ENCODE data around the gene ZNF222.

Gene ZNF222

DNA sequence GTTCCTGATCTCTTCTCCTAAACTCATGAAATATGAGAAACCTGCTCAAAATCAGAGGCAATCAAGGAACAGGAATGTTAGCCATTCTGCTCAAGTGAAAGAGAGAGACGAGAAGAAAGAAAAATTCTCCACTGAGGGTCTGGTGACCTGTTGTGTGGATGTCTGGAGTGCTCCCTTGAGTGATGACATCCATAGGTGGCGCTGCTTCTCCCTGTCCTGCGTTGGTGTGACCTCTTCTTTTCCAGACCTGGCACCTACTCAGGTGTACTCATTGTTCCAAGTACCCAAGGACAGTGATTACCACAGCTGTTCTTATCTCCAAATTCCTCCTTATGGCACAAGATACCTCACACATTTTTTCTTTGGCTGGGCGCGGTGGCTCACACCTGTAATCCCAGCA lies 30.7 kb downstream of the ZNF222 start:
- no peak for DNase-seq

GRCh38 chr19:44059229-44059628 lies 34.0 kb downstream of the ZNF222 start:
- no peak for DNase-seq

- DNase-seq: no peak
Observed at GRCh38 chr19:44061038-44061437, 35.9 kb downstream of the ZNF222 start.

GRCh38 chr19:44066305-44066704 lies 41.1 kb downstream of the ZNF222 start:
- DNase-seq: no peak

DNA sequence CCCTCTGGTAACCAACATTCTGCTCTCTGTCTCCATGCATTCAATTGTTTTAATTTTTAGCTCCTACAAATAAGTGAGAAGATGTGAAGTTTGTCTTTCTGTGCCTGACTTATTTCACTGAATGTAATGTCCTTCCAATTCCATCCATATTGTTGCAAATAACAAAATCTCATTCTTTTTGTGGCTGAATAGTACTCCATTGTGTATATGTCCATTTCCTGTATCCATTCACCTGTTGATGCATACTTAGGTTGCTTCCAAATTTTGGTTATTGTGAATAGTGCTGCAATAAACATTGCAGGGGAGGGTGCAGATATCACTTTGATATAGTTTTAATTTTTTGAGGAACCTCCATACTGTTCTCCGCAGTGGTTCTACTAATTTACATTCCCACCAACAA lies 44.2 kb downstream of the ZNF222 start:
- no peak for DNase-seq

GRCh38 chr19:44071824-44072542 lies 46.8 kb downstream of the ZNF222 start, which contains the start of gene ZNF284:
TSS of gene ZNF284 (plus strand) at chr19:44072159. CDS start at chr19:44076390, 4,231 bp downstream.
- peak; percentile 90 for DNase-seq

- no peak for DNase-seq
Observed at GRCh38 chr19:44072543-44073401, 47.6 kb downstream of the ZNF222 start.

GRCh38 chr19:44076325-44076724 lies 51.1 kb downstream of the ZNF222 start:
- no peak for DNase-seq

All from NCI-H1694 (cell line).